VCaP (cell line): ENCODE measurements around the gene CSRNP2.

Experiments
- H3K27ac ChIP-seq: fragments of 450-650 bp; 2 replicates; pipeline ENCODE4 v1.5.1; 2017
- CTCF ChIP-seq: fragments of 450-650 bp; conservative IDR thresholded peaks from 2 replicates; pipeline ENCODE4 v1.5.1; 2017; ENCODE audit warnings: mild to moderate bottlenecking, moderate library complexity

CSRNP2 gene

GRCh38 chr12:51047655-51048540 lies 35.5 kb downstream of the CSRNP2 start, which contains the start of gene LETMD1:
TSS of gene LETMD1 (plus strand) at chr12:51048327. CDS start at chr12:51048357, 30 bp downstream.
- peak within 1 kb of the TSS; percentile 90 for H3K27ac ChIP-seq
- peak; percentile 97 for TF ChIP-seq CTCF

GRCh38 chr12:51036279-51036678 lies 47.1 kb downstream of the CSRNP2 start:
- H3K27ac ChIP-seq, result no peak overlapping the region
- TF ChIP-seq CTCF, result no peak

GRCh38 chr12:51033457-51034089 lies 49.8 kb downstream of the CSRNP2 start:
- H3K27ac ChIP-seq, result no peak overlapping the region
- no peak for TF ChIP-seq CTCF

- no peak overlapping the region for H3K27ac ChIP-seq
- TF ChIP-seq CTCF, result no peak
These were observed 50.3 kb downstream of the CSRNP2 start for GRCh38 chr12:51033048-51033447.

- peak overlapping the region; percentile 14; the same call in 1 of the 2 replicates for H3K27ac ChIP-seq
- TF ChIP-seq CTCF, result no peak
These were observed 54.6 kb downstream of the CSRNP2 start for GRCh38 chr12:51028813-51029150.

GRCh38 chr12:51028126-51028812 lies 55.1 kb downstream of the CSRNP2 start:
- peak; percentile 69 for TF ChIP-seq CTCF
- H3K27ac ChIP-seq, result peak overlapping the region; percentile 14; the same call in 1 of the 2 replicates

GRCh38 chr12:51027342-51027835 lies 56.0 kb downstream of the CSRNP2 start:
- no peak for TF ChIP-seq CTCF
- peak overlapping the region; percentile 99; the same call in 1 of the 2 replicates for H3K27ac ChIP-seq
